ENCODE data around the gene TECPR2. TPM values are rescaled to one million over a fixed set of nuclear protein-coding genes. Genes with fewer than 3 reads are reported as not detected.

Gene TECPR2
- 8.4 and 13.1 TPM in 2 replicates for total RNA-seq (ENCODE audit: low replicate concordance)

GRCh38 chr14:102362545-102363181, at the start of gene TECPR2, which contains the start of gene CINP:
TSS of gene TECPR2 (plus strand) at chr14:102362941. CDS start at chr14:102376722, 13,781 bp downstream.
TSS of gene CINP (minus strand) at chr14:102362890. CDS start at chr14:102362851, 39 bp downstream.
- peaks cover 15% of the 10 kb centered on the region for H3K4me1 ChIP-seq
- H3K9me3 ChIP-seq (ENCODE audit: low read depth), result no peaks in the 10 kb centered on the region
- Mint-ChIP-seq H3K4me1 (peaks cover 11% of the 10 kb centered on the region), H3K9me3 (no peaks in the 10 kb centered on the region), H3K27me3 (ENCODE audit: insufficient read depth, low read depth) (peaks cover 3% of the 10 kb centered on the region), H3K27ac (peak within 1 kb of the TSS; percentile 76), H3K36me3 (no peaks in the 10 kb centered on the region), H3K4me3 (peak within 1 kb of the TSS; percentile 96)
- H3K79me2 ChIP-seq (ENCODE audit: low read depth), result peaks cover 48% of the 10 kb centered on the region
- H4K20me1 ChIP-seq (ENCODE audit: low read depth), result peaks cover 9% of the 10 kb centered on the region
- peak within 1 kb of the TSS; percentile 94 for H2AFZ ChIP-seq (replicated peaks)
- no peaks in the 10 kb centered on the region for H3K27me3 ChIP-seq
- no peaks in the 10 kb centered on the region for H3K36me3 ChIP-seq
- H3K9ac ChIP-seq, result peak within 1 kb of the TSS; percentile 77
- peak within 1 kb of the TSS; percentile 94 for H3K4me2 ChIP-seq
- H3K27ac ChIP-seq, result no peak within 1 kb of the TSS
- no peak for TF ChIP-seq EZH2phosphoT487 (IDR thresholded peaks at IDR 0.05)
- TF ChIP-seq EZH2 (IDR thresholded peaks at IDR 0.05), result peak; percentile 22
- TF ChIP-seq CTCF (IDR thresholded peaks at IDR 0.05), result no peak
- DNase-seq (ENCODE audit: low spot score), result peak; percentile 99
- H3K4me3 ChIP-seq, result peak within 1 kb of the TSS; percentile 83
- H3F3A ChIP-seq (ENCODE audit: low read depth), result peaks cover 12% of the 10 kb centered on the region

GRCh38 chr14:102314242-102315011, 48.3 kb upstream of the TECPR2 start:
- no peaks in the 10 kb centered on the region for H4K20me1 ChIP-seq (ENCODE audit: low read depth)
- Mint-ChIP-seq H3K4me1 (peaks cover 50% of the 10 kb centered on the region), H3K9me3 (peaks cover 5% of the 10 kb centered on the region), H3K36me3 (no peaks in the 10 kb centered on the region), H3K27me3 (ENCODE audit: insufficient read depth, low read depth) (peaks cover 22% of the 10 kb centered on the region), H3K27ac (peak overlapping the region; percentile 28), H3K4me3 (peak overlapping the region; percentile 81)
- H2AFZ ChIP-seq (replicated peaks), result peak overlapping the region; percentile 86
- H3K4me3 ChIP-seq, result peak overlapping the region; percentile 58
- peak; percentile 88 for DNase-seq (ENCODE audit: low spot score)
- no peaks in the 10 kb centered on the region for H3K36me3 ChIP-seq
- peak overlapping the region; percentile 79 for H3K4me2 ChIP-seq
- no peaks in the 10 kb centered on the region for H3K9me3 ChIP-seq (ENCODE audit: low read depth)
- H3K27ac ChIP-seq, result no peak overlapping the region
- TF ChIP-seq CTCF (IDR thresholded peaks at IDR 0.05), result peak; percentile 98
- no peak for TF ChIP-seq EZH2 (IDR thresholded peaks at IDR 0.05)
- peaks cover 18% of the 10 kb centered on the region for H3K4me1 ChIP-seq
- H3K9ac ChIP-seq, result no peak overlapping the region
- H3F3A ChIP-seq (ENCODE audit: low read depth), result peaks cover 33% of the 10 kb centered on the region
- no peaks in the 10 kb centered on the region for H3K79me2 ChIP-seq (ENCODE audit: low read depth)
- H3K27me3 ChIP-seq, result peaks cover 22% of the 10 kb centered on the region

- Mint-ChIP-seq H3K36me3 (no peaks in the 10 kb centered on the region), H3K27ac (peak overlapping the region; percentile 25), H3K4me1 (peaks cover 51% of the 10 kb centered on the region), H3K4me3 (peak overlapping the region; percentile 81), H3K9me3 (peaks cover 5% of the 10 kb centered on the region), H3K27me3 (ENCODE audit: insufficient read depth, low read depth) (peaks cover 22% of the 10 kb centered on the region)
- Histone ChIP-seq H3K4me2 (no peak overlapping the region), H3K79me2 (ENCODE audit: low read depth) (peaks cover 3% of the 10 kb centered on the region), H3K36me3 (no peaks in the 10 kb centered on the region), H3K27ac (no peak overlapping the region), H3F3A (ENCODE audit: low read depth) (peaks cover 35% of the 10 kb centered on the region), H3K4me3 (no peak overlapping the region), H4K20me1 (ENCODE audit: low read depth) (no peaks in the 10 kb centered on the region), H3K4me1 (peaks cover 18% of the 10 kb centered on the region), H3K9ac (no peak overlapping the region), H2AFZ (replicated peaks) (no peak overlapping the region), H3K9me3 (ENCODE audit: low read depth) (no peaks in the 10 kb centered on the region), H3K27me3 (peaks cover 22% of the 10 kb centered on the region)
- DNase-seq (ENCODE audit: low spot score), result no peak
- TF ChIP-seq CTCF (IDR thresholded peaks at IDR 0.05) (no peak), EZH2 (IDR thresholded peaks at IDR 0.05) (no peak), EZH2phosphoT487 (IDR thresholded peaks at IDR 0.05) (no peak)
Observed at GRCh38 chr14:102315121-102315520, 47.6 kb upstream of the TECPR2 start.

Data from neural progenitor cell (in vitro differentiated cells).